Measurements from ENCODE around the gene CNOT8. TPM values are rescaled to one million over a fixed set of nuclear protein-coding genes. Genes with fewer than 3 reads are reported as not detected.
A peak's percentile ranks its signal among the peaks of the same experiment; 100 is the strongest.

The CNOT8 gene
- total RNA-seq, 4 donors from 2014 or later, result 64.3 to 97.3 (median 78.9) TPM

DNA sequence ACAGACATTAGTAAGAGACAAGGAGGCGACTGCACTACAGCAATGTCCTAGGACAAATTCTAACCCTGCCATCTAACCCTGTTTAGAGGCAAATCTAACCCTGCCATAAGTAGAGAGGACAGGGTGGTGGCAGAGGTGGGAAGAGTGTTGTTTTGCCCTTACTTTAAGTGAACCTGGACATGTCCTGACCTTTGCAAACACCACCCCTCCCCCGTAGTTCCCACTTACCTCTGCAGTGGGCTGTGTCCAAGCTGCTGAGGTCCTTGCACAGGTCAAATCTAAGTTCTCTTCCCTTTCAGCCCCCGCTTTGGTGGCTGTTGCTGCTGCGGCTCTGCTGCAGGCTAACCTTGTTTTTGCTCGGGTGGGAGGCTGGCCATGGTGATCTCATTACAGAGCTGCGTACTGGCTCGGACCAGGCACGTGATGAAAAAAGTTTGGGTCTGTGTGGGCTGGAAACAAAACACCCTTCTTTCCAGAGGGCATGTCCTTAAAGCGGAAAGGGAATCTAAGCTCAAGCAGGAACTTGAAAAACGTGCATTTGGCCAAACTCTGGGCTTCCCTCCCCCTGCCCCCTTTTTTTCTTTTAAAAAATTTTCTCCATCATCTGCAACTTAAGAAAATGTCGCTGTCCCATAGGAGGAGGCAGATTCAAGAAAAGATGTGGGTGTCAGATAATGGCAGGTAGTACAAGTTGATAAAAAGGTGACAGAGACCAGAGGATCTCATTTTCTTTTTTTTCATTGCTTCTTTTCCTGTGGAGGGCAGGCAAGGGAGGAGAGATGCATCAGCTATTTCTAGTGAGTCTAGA, 8.0 kb upstream of the CNOT8 start, which contains the start of gene FAXDC2:
FAXDC2 (minus strand) TSS at position 349 of the 808 bp plus-strand sequence. CDS start 12,425 bp downstream, outside the sequence.
- TF ChIP-seq EP300 (IDR thresholded peaks at IDR 0.05; ENCODE audit: low read depth), result no peak
- no peak for TF ChIP-seq CTCF (IDR thresholded peaks at IDR 0.05)
- TF ChIP-seq POLR2AphosphoS5 (IDR thresholded peaks at IDR 0.05), result peak; percentile 52 to 73 (median 69)
- TF ChIP-seq POLR2A (IDR thresholded peaks at IDR 0.05), result peak; percentile 30
- in situ Hi-C loops (cut with MboI; ENCODE audit: low pct_ligation_motif_present in 1 of 4, low pct_unique_long_range_greater_than_20kb in 1 of 4, low sequenced_read_pairs in 3 of 4) (loop anchor here in 1 of 4 donors (10.0 kb wide), 1 partner anchor 96 kb away; the partner anchor contains the start of gene LARP1), intact Hi-C loops (cut with DNase I; ENCODE audit: low total_unique reads) (no loop called here)
- Histone ChIP-seq H3K27ac (peak within 1 kb of the TSS; percentile 80 to 90 (median 84)), H3K36me3 (no peaks in the 10 kb centered on the region), H3K4me1 (peaks cover 0 to 19% (median 7%) of the 10 kb centered on the region in 4 donors), H3K27me3 (no peaks in the 10 kb centered on the region), H3K4me3 (peak within 1 kb of the TSS; percentile 29 to 61 (median 42)), H3K9me3 (no peaks in the 10 kb centered on the region)
- 43 to 48% methylated on average over 4 to 11 of the region's 11 CpGs for whole genome bisulfite sequencing, 2 donors (ENCODE audit: low coverage in 1 of 2)
- DNase-seq, result peak; percentile 48

- no peak for DNase-seq
- intact Hi-C loops (cut with DNase I; ENCODE audit: low total_unique reads) (no loop called here), in situ Hi-C loops (cut with MboI; ENCODE audit: low pct_ligation_motif_present in 1 of 4, low pct_unique_long_range_greater_than_20kb in 1 of 4, low sequenced_read_pairs in 3 of 4) (loop anchor here in 1 of 4 donors (10.0 kb wide), 1 partner anchor 97 kb away; the partner anchor contains the start of gene LARP1)
- WGBS, 2 donors (ENCODE audit: low coverage in 1 of 2), result 80% methylated on average over 3 of the region's 3 CpGs; no CpG with 5 or more reads in 1 of the 2 donors
- no peaks in the 10 kb centered on the region for H3K9me3 ChIP-seq
- H3K27ac ChIP-seq, result peak overlapping the region; percentile 80 to 90 (median 84)
- peaks cover 0 to 19% (median 7%) of the 10 kb centered on the region in 4 donors for H3K4me1 ChIP-seq
- no peak overlapping the region for H3K4me3 ChIP-seq
- H3K36me3 ChIP-seq, result no peaks in the 10 kb centered on the region
- TF ChIP-seq EP300 (IDR thresholded peaks at IDR 0.05; ENCODE audit: low read depth) (no peak), POLR2A (IDR thresholded peaks at IDR 0.05) (no peak), POLR2AphosphoS5 (IDR thresholded peaks at IDR 0.05) (no peak), CTCF (IDR thresholded peaks at IDR 0.05) (no peak)
- no peaks in the 10 kb centered on the region for H3K27me3 ChIP-seq
Measured at GRCh38 chr5:154851351-154851750, 7.1 kb upstream of the CNOT8 start.

- DNase-seq, result peak; percentile 92
- Histone ChIP-seq H3K36me3 (no peaks in the 10 kb centered on the region), H3K9me3 (no peaks in the 10 kb centered on the region), H3K4me1 (peaks cover 23 to 44% (median 40%) of the 10 kb centered on the region in 4 donors), H3K4me3 (peak overlapping the region; percentile 73 to 97 (median 77)), H3K27ac (peak overlapping the region; percentile 95 to 99 (median 98)), H3K27me3 (no peaks in the 10 kb centered on the region)
- in situ Hi-C loops (cut with MboI; ENCODE audit: low pct_ligation_motif_present in 1 of 4, low pct_unique_long_range_greater_than_20kb in 1 of 4, low sequenced_read_pairs in 3 of 4), result loop anchor here in 1 of 4 donors (10.0 kb wide), 1 partner anchor 103 kb away; the partner anchor contains the start of gene LARP1
- TF ChIP-seq POLR2A (IDR thresholded peaks at IDR 0.05), result peak; percentile 74
- peak; percentile 56 to 77 (median 59) for TF ChIP-seq POLR2AphosphoS5 (IDR thresholded peaks at IDR 0.05)
- no peak for TF ChIP-seq EP300 (IDR thresholded peaks at IDR 0.05; ENCODE audit: low read depth)
- no peak for TF ChIP-seq CTCF (IDR thresholded peaks at IDR 0.05)
- intact Hi-C loops (cut with DNase I; ENCODE audit: low total_unique reads), result loop anchor here (5.0 kb wide), 1 partner anchor 100 kb away; the partner anchor contains the start of gene LARP1
- 1% methylated on average over 55 of the region's 59 CpGs; no CpG with 5 or more reads in 1 of the 2 donors for WGBS, 2 donors (ENCODE audit: low coverage in 1 of 2)
Measured at GRCh38 chr5:154857530-154858296, 714 bp upstream of the CNOT8 start.
